CD4-positive, alpha-beta T cell treated with Interleukin-4 for 1 hour (primary cell): ENCODE results near the gene AGBL2.

Source experiments
- DNase-seq, 2 donors: peaks; one replicate each; pipeline ENCODE4 v3.0.0-alpha.2; 2020 to 2022

Gene AGBL2

GRCh38 chr11:47628026-47628425 is 87.1 kb downstream of the AGBL2 start:
- DNase-seq: no peak

- DNase-seq: no peak
Observed at GRCh38 chr11:47626234-47626633, 88.9 kb downstream of the AGBL2 start.

DNA sequence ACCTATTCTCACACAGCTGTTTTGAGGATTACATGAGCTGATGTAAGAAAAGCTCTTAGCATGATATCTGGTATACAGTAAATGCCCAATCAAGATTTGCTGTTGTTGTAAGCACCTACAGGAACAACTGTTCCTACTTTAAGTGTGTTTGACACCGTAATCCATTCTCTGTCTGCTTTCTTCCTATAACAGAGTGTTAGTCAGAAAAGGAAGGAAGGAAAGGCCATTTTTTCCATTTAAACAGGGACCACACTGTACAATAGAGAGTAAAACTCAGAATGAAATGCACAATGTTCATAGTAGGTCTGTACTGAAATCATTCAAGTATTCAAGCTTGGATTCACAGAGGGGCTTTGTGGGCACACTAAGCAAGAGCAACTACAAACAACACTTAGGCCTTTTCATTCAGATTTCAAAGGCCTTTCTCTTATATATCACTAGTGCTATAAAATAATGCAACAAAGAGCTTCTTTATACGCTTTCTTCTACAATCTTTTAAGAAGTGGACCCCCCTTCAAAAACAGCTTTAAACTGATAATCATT is 94.3 kb downstream of the AGBL2 start:
- no peak for DNase-seq

DNA sequence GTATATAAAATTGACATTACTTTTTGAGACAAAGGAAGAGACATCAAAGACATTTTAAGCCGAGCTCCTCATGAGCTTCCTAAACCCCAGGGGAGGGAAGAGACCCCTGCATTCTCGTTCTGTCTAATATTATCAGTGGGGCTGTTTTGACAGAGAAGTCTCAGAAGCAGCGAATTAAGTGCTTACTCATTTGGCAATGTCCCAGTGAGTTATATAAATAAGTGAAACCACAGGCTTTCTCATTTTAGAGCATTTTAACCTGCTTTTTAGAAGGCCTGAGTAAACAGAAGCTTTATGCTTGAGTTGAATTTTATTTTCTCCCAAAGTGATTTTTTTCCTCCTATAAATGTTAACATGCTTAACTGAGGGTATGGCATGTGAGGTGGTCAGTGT is 97.8 kb downstream of the AGBL2 start:
- DNase-seq: no peak

- peak in 1 of 2 donors; percentile 17 for DNase-seq
Observed at GRCh38 chr11:47616726-47617416, 98.3 kb downstream of the AGBL2 start.

- no peak for DNase-seq
Observed at GRCh38 chr11:47615249-47615648, 99.9 kb downstream of the AGBL2 start.

- DNase-seq: no peak
Observed at GRCh38 chr11:47611348-47611794, 103.8 kb downstream of the AGBL2 start.

DNA sequence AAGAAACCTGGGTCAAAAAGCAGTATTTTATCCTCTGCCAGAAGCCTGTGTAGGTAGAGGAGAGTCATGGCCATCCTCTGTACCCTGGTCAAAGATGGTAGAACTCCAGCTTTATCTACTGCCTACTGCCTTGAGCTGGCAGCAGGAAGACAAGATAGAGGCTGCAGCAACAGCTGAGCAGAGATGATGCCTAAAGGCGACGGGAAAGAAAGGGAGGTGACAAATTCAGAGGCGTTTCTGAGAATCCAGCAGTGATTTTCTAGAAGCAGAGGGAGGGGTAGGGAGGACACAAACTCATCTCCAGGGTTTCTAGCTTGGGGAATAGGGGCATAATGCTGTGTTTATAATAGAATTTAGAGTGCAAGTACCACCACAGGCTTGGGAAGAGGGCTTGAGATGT is 105.5 kb downstream of the AGBL2 start:
- no peak for DNase-seq
